K562 (cell line): ENCODE results near the gene WDR20. TPM values are rescaled to one million over a fixed set of nuclear protein-coding genes. Genes with fewer than 3 reads are reported as not detected.

Source experiments
- ATAC-seq: fragments of 200-7000 bp; cut with Tn5 transposase; 3 replicates; pipeline ENCODE4 v1.9.1; 2020; ENCODE audit warnings: moderate library complexity
- BruUV-seq: library from RNA; stranded (reverse); fragments of 400-500 nt; replicated peaks from 2 replicates; lab custom pipeline; 2021; lab: Mats Ljungman, UMichigan
- CTCF ChIA-PET: fragments of 300-600 bp; formaldehyde crosslinking; extraction: SDS; loops from one replicate; lab custom pipeline; 2021; ENCODE audit warnings: low intra/inter-chr PET ratio; lab: Yijun Ruan, JAX
- POLR2A ChIA-PET: fragments of 300-600, 350-650 bp; sonication (Branson Sonifier 250); formaldehyde crosslinking; extraction: SDS; loops from one replicate; lab custom pipeline; 2021; ENCODE audit warnings: antibody characterized with exemption, inconsistent platforms; lab: Yijun Ruan, JAX
- DNase-seq, 4 experiments: peaks; one replicate each; pipeline versions ENCODE4 v3.0.0 to v3.0.0-alpha.2; 2011 to 2018; ENCODE audit warnings: low spot score in 3 of 4, mixed read lengths in 3 of 4; ENCODE audit errors: extremely low read depth in 1 of 4
- FAIRE-seq: peaks from 2 replicates; lab custom pipeline; 2011; peaks lifted over from hg19 to GRCh38; lab: Jason Lieb, UNC
- H2AFZ ChIP-seq: 2 replicates; pipeline ENCODE4 v1.6.0; 2011; ENCODE audit warnings: low read depth, low read length, control low read depth, inconsistent platforms
- H3K27ac ChIP-seq: fragments of 200-600 bp; 3 replicates; pipeline ENCODE4 v1.8.0; 2011; ENCODE audit warnings: low read depth, mild to moderate bottlenecking, control low read depth, inconsistent platforms, low read length, moderate library complexity, mixed read lengths; ENCODE audit errors: extremely low read depth
- H3K27me3 ChIP-seq, 2 experiments: fragments of 300-600 bp in 1 of 2; 2 replicates in 1 of 2; 3 replicates in 1 of 2; pipeline versions ENCODE4 v1.6.0 to v1.8.0; 2011; ENCODE audit warnings: inconsistent platforms in 2 of 2, low read length in 2 of 2, mild to moderate bottlenecking in 1 of 2, mixed read lengths in 1 of 2, moderate library complexity in 1 of 2; ENCODE audit not compliant: control insufficient read depth in 2 of 2, insufficient read depth in 2 of 2
- H3K36me3 ChIP-seq: fragments of 300-600 bp; 3 replicates; pipeline ENCODE4 v1.8.0; 2011; ENCODE audit warnings: mild to moderate bottlenecking, low read length, inconsistent platforms; ENCODE audit not compliant: control insufficient read depth, insufficient read depth
- H3K4me1 ChIP-seq, 2 experiments: fragments of 200-600 bp in 1 of 2; replicated peaks in 1 of 2; 2 replicates in 1 of 2; 3 replicates in 1 of 2; pipeline versions ENCODE4 v1.5.1 to v1.8.0; 2011; ENCODE audit warnings: inconsistent platforms in 2 of 2, low read length in 2 of 2, mild to moderate bottlenecking in 1 of 2, mixed read lengths in 1 of 2, moderate library complexity in 1 of 2; ENCODE audit not compliant: control insufficient read depth in 2 of 2, insufficient read depth in 2 of 2
- H3K4me2 ChIP-seq: 2 replicates; pipeline ENCODE4 v1.6.1; 2011; ENCODE audit warnings: low read length, control low read depth, inconsistent platforms, mixed read lengths; ENCODE audit not compliant: insufficient read depth
- H3K4me3 ChIP-seq: fragments of 200-600 bp; sonication (generic), shearing (Covaris generic); 2 replicates; pipeline ENCODE4 v1.5.1; 2016; ENCODE audit warnings: control low read depth, inconsistent platforms
- H3K79me2 ChIP-seq: fragments of 200-600 bp; 3 replicates; pipeline ENCODE4 v1.8.0; 2011; ENCODE audit warnings: low read length, inconsistent platforms; ENCODE audit not compliant: control insufficient read depth, insufficient read depth
- H3K9ac ChIP-seq, 2 experiments: 2 replicates each; pipeline versions ENCODE4 v1.6.0 to v1.6.1; 2011; ENCODE audit warnings: low read depth in 2 of 2, low read length in 2 of 2, control low read depth in 1 of 2, inconsistent platforms in 1 of 2, mild to moderate bottlenecking in 1 of 2, mixed read lengths in 1 of 2; ENCODE audit not compliant: insufficient read depth in 1 of 2
- H3K9me1 ChIP-seq: one replicate; pipeline ENCODE4 v1.6.0; 2011; ENCODE audit warnings: inconsistent platforms, mild to moderate bottlenecking, low read length, moderate library complexity; ENCODE audit not compliant: control insufficient read depth, insufficient read depth
- H3K9me3 ChIP-seq: replicated peaks from 2 replicates; pipeline ENCODE4 v1.5.1; 2011; ENCODE audit warnings: low read depth, low read length, inconsistent platforms; ENCODE audit not compliant: control insufficient read depth, insufficient read depth
- H4K20me1 ChIP-seq: replicated peaks from 2 replicates; pipeline ENCODE4 v1.6.1; 2011; ENCODE audit warnings: low read length, inconsistent platforms, mixed read lengths; ENCODE audit not compliant: control insufficient read depth, insufficient read depth
- CHD2 ChIP-seq: IDR thresholded peaks from 2 replicates; pipeline ENCODE4 v1.6.1; 2011; ENCODE audit warnings: low read depth, low read length
- CXXC5 ChIP-seq: fragments of 250-450 bp; sonication (Bioruptor Pico); IDR thresholded peaks from 2 replicates; pipeline ENCODE4 v1.8.0; 2022; ENCODE audit warnings: inconsistent platforms, mild to moderate bottlenecking, moderate library complexity
- DEAF1 ChIP-seq: fragments of 450-650 bp; formaldehyde crosslinking; IDR thresholded peaks from 2 replicates; pipeline ENCODE4 v1.4.0; 2020; ENCODE audit warnings: mild to moderate bottlenecking, moderate library complexity
- E2F6 ChIP-seq, 2 experiments: IDR thresholded peaks; 2 replicates each; pipeline ENCODE4 v1.6.1; 2011; ENCODE audit warnings: borderline replicate concordance in 1 of 2, control low read depth in 1 of 2, low read depth in 1 of 2, low read length in 1 of 2, mild to moderate bottlenecking in 1 of 2, mixed read lengths in 1 of 2, moderate library complexity in 1 of 2; ENCODE audit not compliant: insufficient read depth in 1 of 2, insufficient read length in 1 of 2, poor library complexity in 1 of 2, severe bottlenecking in 1 of 2; ENCODE audit errors: extremely low read depth in 1 of 2
- KAT2B ChIP-seq: IDR thresholded peaks from one replicate; pipeline ENCODE4 v1.6.1; 2012; ENCODE audit warnings: low read depth, mild to moderate bottlenecking, control low read depth, inconsistent platforms, low read length, moderate library complexity
- L3MBTL2 ChIP-seq: fragments of 450-650 bp; IDR thresholded peaks from 2 replicates; pipeline ENCODE4 v1.6.1; 2016; ENCODE audit warnings: mild to moderate bottlenecking, moderate library complexity
- PRMT5 ChIP-seq: sonication (generic); formaldehyde crosslinking; IDR thresholded peaks from 2 replicates; pipeline ENCODE4 v1.5.0; 2020; ENCODE audit warnings: missing genetic modification reagents
- SMARCA5 ChIP-seq: fragments of 450-650 bp; IDR thresholded peaks from 2 replicates; pipeline ENCODE4 v1.6.1; 2016
- SNIP1 ChIP-seq: fragments of 450-650 bp; IDR thresholded peaks from 2 replicates; pipeline ENCODE4 v1.7.1; 2017; ENCODE audit warnings: low read depth, mild to moderate bottlenecking
- TAF15 ChIP-seq: fragments of 200-400 bp; formaldehyde crosslinking; IDR thresholded peaks from 2 replicates; pipeline ENCODE4 v1.6.1; 2017; ENCODE audit warnings: mild to moderate bottlenecking, low read depth, low read length, moderate library complexity
- TAF7 ChIP-seq: fragments of 450-650 bp; IDR thresholded peaks from 2 replicates; pipeline ENCODE4 v1.6.1; 2016; ENCODE audit warnings: missing genetic modification characterization, missing compliant biosample characterization
- THAP12 ChIP-seq: fragments of 250-450 bp; sonication (Bioruptor Pico); IDR thresholded peaks from 2 replicates; pipeline ENCODE4 v1.9.0; 2021; ENCODE audit warnings: mild to moderate bottlenecking, inconsistent platforms
- XRCC5 ChIP-seq: fragments of 200-400 bp; formaldehyde crosslinking; IDR thresholded peaks from 2 replicates; pipeline ENCODE4 v1.6.1; 2017; ENCODE audit warnings: low read depth, mild to moderate bottlenecking, low read length
- ZNF277 ChIP-seq: fragments of 250-450 bp; sonication (Bioruptor Pico); IDR thresholded peaks from 2 replicates; pipeline ENCODE4 v1.8.0; 2022; ENCODE audit warnings: inconsistent platforms, mild to moderate bottlenecking, moderate library complexity, borderline replicate concordance
- ZNF449 ChIP-seq: fragments of 250-450 bp; sonication (Bioruptor Pico); IDR thresholded peaks from 2 replicates; pipeline ENCODE4 v1.8.0; 2022; ENCODE audit warnings: moderate library complexity, mild to moderate bottlenecking, inconsistent platforms
- WGBS: fragments of 100-300 bp; shearing (Covaris generic); methylation state at CpG from one replicate; pipeline ENCODE4 v1.1.6; 2016; ENCODE audit warnings: low coverage, mixed read lengths; ENCODE audit not compliant: insufficient coverage; ENCODE audit errors: missing lambda C conversion rate; 5-methylcytosine and 5-hydroxymethylcytosine counted together
- in situ Hi-C: fragments of 300-500 bp; cut with MboI; formaldehyde crosslinking; loops from 4 replicates; pipeline ENCODE4 v1.15.0; 2018; ENCODE audit warnings: inconsistent platforms, mixed read lengths
- intact Hi-C: fragments of 100-400 bp; cut with micrococcal nuclease; formaldehyde crosslinking; loops from 2 replicates; pipeline ENCODE4 v1.14.2; 2022
- polyA plus RNA-seq, 8 experiments: library from polyadenylated mRNA; depleted of rRNA in 4 of 8; stranded (reverse) in 5 of 8; unstranded in 3 of 8; fragments of >200 nt; fragmentation: Nextera tagmentation in 2 of 8; fragmentation: Illumina TruSeq in 1 of 8; extraction: Ambion mirVana in 2 of 8; extraction: Trizol in 1 of 8; gene quantifications; 2 replicates each; pipeline versions ENCODE4 v1.2.1 to v1.2.3, GENCODE V29; 2011 to 2014; ENCODE audit warnings: inconsistent platforms in 1 of 8, missing spikeins in 1 of 8
- total RNA-seq, 7 experiments: library from RNA; depleted of rRNA in 6 of 7; stranded (reverse); fragments of >200 nt in 6 of 7; fragmentation: Illumina TruSeq in 2 of 7; extraction: Trizol in 2 of 7; gene quantifications; 2 replicates each; pipeline versions ENCODE4 v1.2.1 to v1.2.3, GENCODE V29; 2011 to 2021; ENCODE audit warnings: low replicate concordance in 1 of 7

Gene WDR20
- total and polyA plus RNA-seq, 9 of the 15 experiments (the other 6 are each of a cell fraction or from before 2014, with no cell fraction given): 7.0 to 15.3 (median 11.8) TPM

GRCh38 chr14:102238131-102238530, 98.4 kb downstream of the WDR20 start:
- no peak for DNase-seq
- no peak for ATAC-seq
- no peaks in the 10 kb centered on the region for H3K27me3 ChIP-seq
- no peaks in the 10 kb centered on the region for H4K20me1 ChIP-seq
- no peaks in the 10 kb centered on the region for H3K36me3 ChIP-seq
- ChIA-PET CTCF (no interaction called here), POLR2A (interaction anchor here (0.6 to 0.8 kb wide), 2 partner anchors 14 to 327 kb away, joined by 3 read pairs; no protein-coding TSS in a partner anchor)
- H3K4me2 ChIP-seq: no peak overlapping the region
- in situ Hi-C loops: loop anchor here (5.0 kb wide), 1 partner anchor 74 kb away; no protein-coding TSS in a partner anchor
- intact Hi-C loops: loop anchor here (10.0 kb wide), 1 partner anchor 197 kb away; no protein-coding TSS in a partner anchor
- no peak overlapping the region for H3K9ac ChIP-seq
- no TSS peak for BruUV-seq
- no peak for FAIRE-seq
- no peaks in the 10 kb centered on the region for H3K9me1 ChIP-seq
- H3K4me1 ChIP-seq: peaks cover 4 to 12% of the 10 kb centered on the region in 2 experiments; a peak in 3 of 5 replicates
- no peaks in the 10 kb centered on the region for H3K79me2 ChIP-seq
- H3K27ac ChIP-seq: no peak overlapping the region
- H3K9me3 ChIP-seq: no peaks in the 10 kb centered on the region
- 6% methylated on average over 3 of the region's 4 CpGs for WGBS
- no peak overlapping the region for H3K4me3 ChIP-seq
- no peak overlapping the region for H2AFZ ChIP-seq
- TF ChIP-seq SMARCA5: no peak
- no peak for TF ChIP-seq E2F6 (IDR thresholded peaks at IDR 0.05; ENCODE audit: borderline replicate concordance in 1 of 2, extremely low read depth in 1 of 2, insufficient read depth in 1 of 2, insufficient read length in 1 of 2, low read depth in 1 of 2, low read length in 1 of 2, poor library complexity in 1 of 2, severe bottlenecking in 1 of 2)
- TF ChIP-seq L3MBTL2: no peak
- no peak for TF ChIP-seq CXXC5 (CRISPR knock-in tag)
- no peak for TF ChIP-seq DEAF1
- no peak for TF ChIP-seq THAP12 (CRISPR knock-in tag)
- TF ChIP-seq PRMT5: no peak
- TF ChIP-seq TAF7 (tag): no peak
- TF ChIP-seq SNIP1: no peak
- TF ChIP-seq CHD2: no peak
- TF ChIP-seq TAF15: no peak
- TF ChIP-seq ZNF449: no peak
- TF ChIP-seq XRCC5: no peak
- no peak for TF ChIP-seq ZNF277
- no peak for TF ChIP-seq KAT2B
